HG03457 (cell line): ENCODE results near the gene CTIF.

Experiments
- ATAC-seq: cut with Tn5 transposase; IDR thresholded peaks from one replicate; pipeline ENCODE4 v1.9.1; 2021; ENCODE audit warnings: moderate number of reproducible peaks; ENCODE audit not compliant: unreplicated experiment

CTIF gene

DNA sequence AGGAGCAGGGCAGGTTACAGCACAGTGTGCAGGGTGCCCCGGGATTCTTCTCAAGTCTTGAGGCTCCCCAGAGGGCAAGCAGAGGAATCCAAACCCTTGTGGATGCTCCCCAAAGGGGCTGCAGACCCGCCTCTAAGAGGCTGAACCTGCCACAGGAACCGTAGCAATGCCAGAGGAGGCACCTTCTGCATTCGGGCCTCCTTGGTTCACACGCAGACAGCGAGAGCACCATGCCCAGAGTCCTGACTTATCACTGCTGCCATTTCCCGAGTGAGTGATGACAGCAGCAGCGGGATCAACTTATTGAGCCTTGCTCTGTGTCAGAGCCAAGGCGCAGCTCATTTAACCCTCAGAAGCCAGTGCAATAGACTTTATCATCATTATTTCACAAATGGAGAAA is 203.5 kb downstream of the CTIF start:
- no peak for ATAC-seq

DNA sequence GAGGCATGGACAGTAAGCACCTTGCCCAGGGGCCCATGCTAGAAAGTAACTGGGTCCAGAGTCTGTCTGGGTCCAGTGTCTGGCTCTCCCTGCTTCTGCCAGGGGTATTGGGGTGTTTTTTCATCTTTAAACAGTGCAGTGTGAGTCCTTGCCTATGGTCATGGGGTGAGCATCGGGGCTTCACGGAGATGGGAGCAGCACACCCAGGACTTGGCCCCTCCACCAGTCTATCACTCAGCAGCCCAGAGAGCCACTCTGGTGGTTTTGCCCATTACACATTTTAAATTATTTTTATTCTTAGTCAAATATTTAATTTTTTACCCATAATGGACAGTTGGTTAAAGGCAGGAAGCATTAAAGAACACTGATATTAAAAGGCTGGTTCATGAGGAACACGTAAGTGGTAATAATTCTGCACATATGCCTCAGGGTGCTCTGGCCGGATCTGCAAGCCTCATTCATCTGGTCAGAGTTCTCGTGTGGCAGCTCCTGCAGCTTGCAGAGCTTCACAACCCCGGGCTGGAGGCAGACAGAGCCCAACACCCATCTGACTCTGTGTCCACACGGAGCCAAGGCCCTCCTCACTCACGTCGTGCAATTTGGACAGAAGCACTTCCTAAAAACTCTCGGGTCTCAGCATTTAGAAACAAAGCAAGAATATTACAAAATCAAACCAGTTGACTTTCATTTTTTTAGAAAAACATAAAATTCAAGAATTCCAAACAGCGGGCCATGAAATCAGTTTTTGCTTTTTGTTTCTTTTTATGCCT is 204.1 kb downstream of the CTIF start:
- no peak for ATAC-seq

DNA sequence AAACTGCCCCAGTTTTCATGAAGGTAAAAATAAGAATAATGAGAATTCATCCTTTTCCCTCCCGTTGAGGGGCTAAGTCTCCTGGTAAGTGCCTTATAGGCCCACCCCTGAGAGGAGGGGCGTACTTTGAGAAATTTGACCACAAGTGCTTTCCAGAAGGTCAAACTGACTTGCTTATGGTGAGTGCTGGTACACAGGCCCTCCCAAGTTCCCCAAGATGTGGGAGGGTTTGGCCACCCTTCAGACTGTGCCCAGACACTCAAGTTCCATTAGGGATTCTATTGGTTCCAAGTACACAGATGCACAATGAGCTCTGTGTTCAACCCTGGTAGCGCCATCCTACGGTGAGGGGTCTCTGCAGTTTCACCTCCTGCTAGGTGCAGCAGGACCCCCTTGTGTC is 205.1 kb downstream of the CTIF start:
- ATAC-seq, result no peak

DNA sequence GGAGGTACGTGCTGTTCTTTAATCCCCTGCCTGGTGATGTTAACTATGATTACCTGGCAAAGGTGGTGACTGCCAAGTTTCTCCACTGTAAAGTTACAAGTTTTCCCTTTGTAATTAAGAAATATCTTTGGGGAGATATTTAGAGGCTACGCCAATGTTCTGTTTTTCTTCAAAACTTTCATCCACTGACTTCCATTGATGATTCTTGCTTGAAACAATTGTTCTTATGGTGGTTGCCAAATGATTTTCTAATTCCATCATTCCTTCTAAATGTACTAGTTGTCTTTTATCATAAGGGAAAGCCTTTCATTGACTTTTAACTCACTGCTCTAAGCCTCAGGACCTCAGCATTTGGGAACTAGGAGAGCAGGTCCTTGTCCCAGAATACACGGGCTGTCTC is 206.5 kb downstream of the CTIF start:
- no peak for ATAC-seq

DNA sequence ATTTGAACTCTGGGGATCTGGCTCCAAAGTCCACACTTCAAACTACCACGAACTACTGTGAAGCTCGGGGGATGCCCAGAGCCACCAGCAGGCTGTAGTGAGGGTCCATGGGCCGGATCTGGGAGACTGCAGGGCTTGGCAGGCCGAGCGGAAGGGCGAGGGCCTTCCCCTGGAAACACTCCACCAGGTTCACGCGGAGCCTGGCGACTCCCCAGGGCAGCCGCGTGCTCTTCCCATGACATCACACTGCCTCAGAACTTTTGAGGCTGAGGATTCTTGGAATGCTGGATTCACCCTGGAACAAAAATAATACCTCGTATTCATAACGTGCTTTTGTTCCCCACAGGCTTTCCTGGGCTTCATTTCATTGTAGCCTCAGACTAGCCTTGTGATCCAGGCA is 210.9 kb downstream of the CTIF start:
- ATAC-seq, result no peak

DNA sequence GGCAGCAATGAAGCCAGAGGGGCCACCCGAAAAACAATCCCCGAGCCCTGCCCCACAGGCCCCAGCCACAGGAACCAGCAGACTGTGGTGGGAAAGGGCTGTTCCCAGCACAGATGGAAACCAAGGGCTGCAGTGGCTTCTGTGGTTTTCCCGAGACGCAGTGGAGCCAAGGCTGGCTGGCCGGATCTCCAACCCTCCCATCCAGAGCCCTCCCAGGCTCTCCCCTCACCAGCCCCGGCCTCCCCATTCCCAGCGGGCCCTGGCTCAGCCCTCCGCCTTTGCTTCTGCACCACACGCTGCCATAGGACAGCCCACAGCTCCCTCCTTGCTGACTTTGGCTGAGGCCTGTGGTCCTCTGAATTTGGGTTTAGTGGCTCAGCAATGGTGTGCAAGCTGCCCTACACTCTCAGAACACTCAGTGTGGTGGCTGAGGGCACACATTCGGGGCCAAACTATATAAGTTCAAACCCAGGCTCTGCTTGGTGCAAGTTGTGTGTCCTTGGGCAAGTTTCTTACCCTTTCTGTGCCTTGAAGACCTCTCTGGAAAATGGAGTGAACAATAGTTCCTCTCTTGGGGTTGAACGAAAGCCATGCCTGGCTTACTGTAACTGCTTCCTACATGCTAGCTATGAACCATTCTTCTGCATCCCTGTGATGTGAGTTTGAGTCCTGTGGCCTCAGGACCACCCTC is 211.8 kb downstream of the CTIF start:
- ATAC-seq, result no peak

DNA sequence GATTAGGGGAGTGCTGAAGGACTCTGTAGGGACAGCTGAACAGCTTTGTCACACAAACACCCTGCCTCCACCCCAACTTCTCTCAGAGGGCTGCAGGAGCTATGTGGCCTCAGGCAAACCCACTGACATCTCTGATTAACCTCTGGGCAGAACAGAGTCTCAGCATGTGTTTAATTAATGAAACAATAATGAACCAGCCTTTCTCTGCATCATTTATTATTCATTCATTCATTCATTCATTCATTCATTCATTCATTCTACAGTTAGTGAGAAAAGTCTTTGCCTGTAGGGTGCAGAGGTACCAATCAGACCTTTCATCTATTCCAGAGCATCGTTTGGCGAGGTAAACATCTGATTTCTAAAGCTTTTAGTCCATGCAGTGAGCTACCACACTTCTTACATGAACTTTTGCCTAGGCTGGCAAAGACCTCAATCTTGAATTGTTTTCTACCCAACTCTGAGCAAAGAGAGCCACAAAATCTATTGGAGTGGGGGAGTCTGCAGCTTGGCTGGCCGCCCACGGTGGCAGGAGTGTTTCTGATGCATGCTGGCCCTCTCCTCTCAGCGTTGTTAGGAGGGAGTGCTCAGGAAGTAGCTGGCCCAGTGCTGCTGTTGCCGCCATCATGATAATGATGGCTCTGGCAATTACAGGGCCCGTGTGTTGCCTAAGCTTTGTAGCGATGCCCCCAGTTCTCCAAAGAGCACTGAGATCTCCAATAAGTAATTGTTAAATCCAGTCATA is 213.1 kb downstream of the CTIF start:
- no peak for ATAC-seq

DNA sequence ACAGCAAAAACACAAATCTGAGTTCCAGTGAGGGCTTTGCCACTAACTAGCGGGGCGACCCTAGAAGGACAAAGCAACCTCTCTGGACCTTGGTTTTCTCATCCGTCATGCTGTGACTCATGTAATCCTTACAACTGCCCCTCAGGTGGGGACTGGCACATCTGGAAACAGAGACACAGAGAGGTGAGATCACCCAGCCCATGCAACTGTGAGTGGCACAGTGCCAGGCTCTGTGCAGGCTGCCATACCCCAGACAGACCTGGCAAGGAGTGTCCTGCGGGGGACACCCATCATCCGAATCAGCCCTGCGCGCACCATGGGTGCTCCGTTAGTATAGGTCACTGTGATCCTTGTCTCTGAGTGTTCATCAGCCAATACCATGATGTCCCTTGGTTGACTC is 213.6 kb downstream of the CTIF start:
- no peak for ATAC-seq

DNA sequence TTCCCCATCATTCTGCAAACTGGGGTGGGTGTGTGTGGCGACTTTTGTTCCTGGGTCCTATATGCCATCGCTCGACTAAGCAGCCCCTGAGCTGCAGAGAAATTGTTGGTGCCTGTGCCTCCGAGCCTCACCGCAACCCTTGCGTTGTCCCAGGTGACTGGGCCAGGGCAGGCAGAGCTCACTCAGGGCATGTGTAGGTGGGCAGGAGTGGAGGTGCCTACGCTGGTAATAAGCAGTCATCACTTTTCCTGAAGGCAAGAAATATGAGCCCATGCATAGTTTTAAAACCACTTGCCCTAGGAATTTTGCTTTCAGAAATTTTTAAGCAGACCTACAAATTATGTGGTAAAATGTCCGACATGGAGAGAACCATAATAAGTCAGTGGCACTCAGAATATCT is 214.1 kb downstream of the CTIF start:
- no peak for ATAC-seq

DNA sequence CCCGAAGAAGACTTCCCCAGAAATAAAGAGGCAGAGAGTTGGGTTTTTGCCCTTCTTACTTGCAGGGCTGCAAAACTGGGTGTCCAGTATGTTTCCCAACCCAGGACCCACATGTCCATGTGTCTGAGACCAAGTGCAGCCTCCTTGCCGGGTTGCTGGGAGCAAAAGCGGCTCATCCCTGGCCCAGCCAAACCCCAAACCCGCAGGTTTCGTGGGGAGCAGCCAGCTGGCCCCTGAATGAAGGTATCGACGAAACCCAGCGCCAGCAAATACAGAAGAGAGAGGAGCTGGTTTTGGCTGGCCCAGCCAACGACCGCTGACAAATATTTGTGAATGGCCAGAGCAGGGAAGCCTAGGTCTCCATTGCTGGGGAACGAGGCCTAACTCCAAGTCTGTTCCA is 214.9 kb downstream of the CTIF start:
- ATAC-seq, result no peak

DNA sequence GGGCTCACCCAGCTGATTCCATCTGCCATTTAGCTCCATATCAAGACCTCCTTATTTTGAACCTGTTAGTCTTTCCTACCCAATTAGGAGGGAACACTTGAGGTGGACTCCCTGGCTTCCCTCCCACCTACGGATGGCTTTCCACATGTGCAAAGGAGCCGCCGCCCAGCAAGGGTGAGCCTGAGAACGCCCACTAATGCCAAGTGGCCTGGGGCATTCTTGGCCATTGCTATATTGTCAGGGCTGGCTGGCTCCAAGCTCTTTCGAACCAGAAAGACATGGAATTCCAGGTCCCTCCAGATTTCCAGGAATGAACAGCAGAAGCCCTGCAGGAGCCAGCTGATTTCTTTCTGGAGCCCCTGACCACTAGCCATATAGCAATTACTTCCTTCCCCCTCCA is 215.7 kb downstream of the CTIF start:
- ATAC-seq, result no peak

DNA sequence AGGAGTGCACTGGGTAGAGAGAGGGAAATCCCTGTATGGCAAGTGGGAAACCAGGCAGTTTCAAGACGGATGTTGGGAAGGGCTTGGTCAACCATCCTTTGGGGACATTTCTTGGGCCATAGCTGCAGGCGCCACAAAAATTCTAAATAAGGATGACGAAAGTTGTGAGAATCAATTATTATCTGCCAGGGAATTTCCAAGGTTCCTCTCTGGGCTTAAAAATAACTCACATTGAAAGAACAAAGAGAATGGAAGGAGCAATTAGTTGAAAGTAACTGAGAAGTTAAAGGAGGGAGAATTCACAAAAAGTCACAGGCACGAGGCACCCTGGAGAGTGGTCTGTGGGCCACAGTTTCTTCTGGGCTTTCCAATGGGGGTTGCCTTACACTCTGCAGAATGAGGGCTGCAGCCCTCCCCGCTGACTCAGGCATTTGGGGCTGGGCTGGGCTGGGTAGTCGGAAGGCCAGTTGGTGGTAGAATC is 216.2 kb downstream of the CTIF start:
- ATAC-seq, result peak; percentile 64

DNA sequence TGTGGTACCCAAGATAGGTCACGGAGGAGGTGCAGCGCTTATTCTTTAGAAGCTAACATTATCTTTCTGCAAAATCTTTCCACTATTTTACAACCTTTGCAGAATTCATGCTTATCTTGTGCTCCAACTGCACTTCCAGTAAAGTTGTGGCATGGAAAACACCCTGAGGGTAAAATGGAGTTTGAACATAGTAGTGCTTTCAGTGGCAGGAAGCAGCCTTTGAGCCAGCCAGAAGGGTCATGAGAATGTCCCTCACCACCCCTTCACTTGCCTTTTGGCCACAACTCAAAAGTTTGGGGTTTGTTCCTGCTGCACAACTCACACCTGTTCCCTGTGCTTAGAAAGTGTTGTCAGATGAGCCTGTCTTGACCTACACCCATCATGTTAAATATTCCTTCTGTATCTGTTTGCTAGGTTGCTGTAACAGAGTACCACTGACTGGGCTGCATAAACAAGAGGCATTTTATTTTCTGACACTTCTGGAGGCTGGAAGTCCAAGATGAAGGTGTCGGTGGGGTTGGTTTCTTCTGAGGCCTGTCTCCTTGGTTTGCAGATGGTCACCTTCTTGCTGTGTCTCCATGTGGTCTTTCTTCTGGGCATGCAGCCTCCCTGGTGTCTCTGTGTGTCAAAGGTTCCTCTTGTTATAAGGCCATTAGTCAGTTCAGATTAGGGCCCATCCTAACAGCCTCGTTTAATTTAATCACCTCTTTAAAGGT is 217.8 kb downstream of the CTIF start:
- no peak for ATAC-seq

DNA sequence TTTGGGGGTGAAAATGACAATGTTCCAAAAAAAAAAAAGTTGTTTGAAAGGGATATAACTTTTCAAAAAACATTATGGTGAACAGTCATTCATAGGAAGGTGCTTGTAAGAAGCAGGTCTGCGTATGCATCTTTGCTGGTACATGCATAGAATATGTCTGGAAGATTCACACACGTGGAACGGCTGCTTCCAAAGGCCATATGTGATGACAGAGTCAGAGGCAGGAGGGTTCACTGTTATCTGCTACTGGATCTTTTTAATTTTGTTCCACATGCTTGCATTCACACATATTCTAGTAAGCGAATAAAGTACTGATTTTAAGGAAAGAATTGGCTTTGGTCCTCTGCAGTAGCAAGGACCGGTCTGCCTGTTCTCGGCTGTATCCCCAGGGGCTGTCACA is 218.5 kb downstream of the CTIF start:
- ATAC-seq, result no peak

DNA sequence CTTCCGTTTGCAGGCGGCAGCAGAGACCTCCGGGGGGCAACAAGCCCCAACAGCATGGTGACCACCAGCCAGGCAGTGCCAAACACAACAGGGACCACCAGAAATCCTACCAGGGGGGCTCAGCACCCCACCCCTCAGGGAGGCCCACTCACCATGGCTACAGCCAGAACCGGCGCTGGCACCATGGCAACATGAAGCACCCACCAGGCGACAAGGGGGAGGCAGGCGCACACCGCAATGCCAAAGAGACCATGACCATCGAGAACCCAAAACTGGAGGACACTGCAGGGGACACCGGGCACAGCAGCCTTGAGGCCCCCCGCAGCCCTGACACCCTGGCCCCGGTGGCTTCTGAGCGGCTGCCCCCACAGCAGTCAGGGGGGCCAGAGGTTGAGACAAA is 219.1 kb downstream of the CTIF start:
- ATAC-seq, result no peak

DNA sequence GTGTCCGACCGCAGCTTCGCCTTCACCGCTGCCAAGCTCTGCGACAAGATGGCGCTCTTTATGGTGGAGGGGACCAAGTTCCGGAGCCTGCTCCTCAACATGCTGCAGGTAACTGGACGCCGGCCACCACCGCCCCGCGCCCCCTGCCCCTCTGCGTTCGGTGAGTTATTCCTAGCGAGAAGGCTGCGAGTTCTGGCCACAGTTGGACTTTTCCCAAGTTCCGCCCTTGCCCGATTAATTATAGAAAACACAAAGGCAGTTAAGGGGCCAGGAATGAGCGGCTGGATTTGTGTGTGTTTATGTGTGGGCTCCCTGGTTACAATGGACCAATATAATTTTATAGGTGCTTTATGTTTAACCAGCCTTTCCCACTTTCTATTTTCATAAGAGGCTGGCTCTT is 222.8 kb downstream of the CTIF start:
- ATAC-seq, result no peak

DNA sequence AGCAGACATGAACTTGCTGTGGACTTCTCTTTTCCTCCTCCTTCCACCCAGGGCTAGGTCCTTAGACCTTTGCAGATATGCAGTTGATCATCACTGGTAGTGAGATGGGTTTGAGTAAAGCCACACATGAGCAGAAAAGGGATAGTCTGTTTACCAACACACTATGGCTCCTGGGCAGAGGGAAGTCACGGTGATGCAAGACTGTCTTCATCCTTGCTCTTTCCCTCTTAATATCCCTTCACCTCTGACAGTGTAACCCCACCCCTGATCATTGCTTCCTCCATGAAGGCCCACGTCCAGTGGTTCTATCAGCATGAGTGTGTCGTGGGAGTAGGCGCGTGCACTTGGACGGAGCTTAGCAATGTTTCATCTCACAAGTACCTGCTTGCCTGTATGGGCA is 223.2 kb downstream of the CTIF start:
- no peak for ATAC-seq

DNA sequence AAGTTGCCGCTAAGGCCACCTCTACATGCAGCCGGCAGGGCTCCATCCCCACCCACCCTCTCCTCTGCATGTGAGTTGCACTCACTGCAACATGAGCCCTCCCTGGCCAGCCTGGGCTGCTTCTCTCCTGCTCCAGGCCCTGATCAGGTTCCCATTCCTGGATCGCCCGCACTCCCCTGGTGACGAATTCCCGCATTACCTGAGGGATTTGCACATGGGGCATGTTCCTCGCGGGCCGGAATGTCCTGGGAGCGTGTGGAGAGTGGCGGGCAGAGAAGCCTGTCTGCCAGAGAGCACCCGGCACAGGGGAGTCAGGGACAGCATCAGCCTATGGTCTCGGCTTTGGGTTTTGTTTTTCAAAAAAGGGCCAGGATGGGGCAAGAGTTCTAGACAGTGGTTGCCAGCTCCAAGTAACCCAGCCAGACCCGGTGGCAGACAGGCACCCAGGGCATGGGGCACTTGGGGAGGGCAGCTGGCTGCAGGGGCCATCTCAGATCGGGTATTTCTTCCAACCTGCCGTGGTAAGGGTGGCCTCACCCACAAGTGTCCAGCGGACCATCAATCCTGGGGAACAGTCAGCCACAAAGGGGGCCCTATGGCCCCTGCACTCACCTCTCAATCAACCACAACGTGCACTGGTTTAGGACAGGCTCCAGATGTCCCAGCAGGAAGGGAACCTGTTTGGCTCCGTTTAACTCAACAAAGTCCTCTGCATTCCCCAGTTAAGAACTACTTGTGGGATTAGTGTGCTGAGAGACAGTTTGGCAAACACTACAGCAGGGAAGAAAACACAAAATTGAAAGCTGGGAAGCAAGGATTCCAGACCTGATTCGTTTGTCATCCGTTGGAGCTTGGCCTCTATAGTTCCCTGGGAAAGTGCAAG is 224.2 kb downstream of the CTIF start:
- ATAC-seq, result no peak

DNA sequence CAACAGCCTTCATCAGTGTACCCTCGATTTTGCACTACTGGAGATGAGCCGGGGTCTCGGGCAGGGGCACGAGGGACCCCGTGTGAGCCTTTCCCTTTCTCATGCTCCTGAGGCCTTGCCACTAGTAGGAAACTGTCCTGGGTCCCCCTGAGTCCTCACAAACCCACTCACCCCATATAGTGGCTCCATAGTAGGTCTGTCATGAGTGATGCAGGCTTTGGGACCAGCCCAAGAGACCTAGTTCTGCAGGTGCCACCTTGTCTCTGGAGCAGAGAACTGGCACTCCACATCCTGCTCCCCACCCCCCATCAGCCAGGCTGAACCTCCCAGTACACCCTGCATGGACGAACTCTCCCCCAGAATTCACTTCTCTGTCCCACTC is 224.9 kb downstream of the CTIF start:
- no peak for ATAC-seq

DNA sequence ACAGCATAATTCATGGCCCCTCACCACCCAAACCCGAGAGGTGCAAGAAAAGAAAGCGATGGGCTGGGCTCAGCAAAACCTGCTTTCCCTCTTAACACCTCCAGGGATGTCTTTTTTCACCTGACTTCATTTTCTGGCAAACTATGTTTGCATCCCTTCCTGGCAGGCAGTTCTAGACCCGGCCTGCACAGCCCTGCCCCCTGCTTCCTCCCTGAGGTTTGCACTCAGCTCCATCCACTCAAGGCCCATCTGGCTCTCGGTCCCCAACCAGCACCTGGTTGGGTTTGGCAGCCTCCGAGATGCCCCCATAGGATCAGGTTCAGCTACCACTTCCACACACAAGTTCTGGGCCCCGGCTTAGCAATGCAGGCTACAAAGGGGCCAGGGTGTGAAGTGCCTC is 226.2 kb downstream of the CTIF start:
- ATAC-seq, result no peak
